HCT116 (cell line): ENCODE results near the gene PTPRF. TPM values are rescaled to one million over a fixed set of nuclear protein-coding genes. Genes with fewer than 3 reads are reported as not detected.

ENCODE experiments used
- ATAC-seq: fragments of 200-7000 bp; cut with Tn5 transposase; 2 replicates; pipeline ENCODE4 v1.9.1; 2020; ENCODE audit warnings: mild to moderate bottlenecking, moderate library complexity
- BruUV-seq: library from RNA; stranded (reverse); fragments of 400-500 nt; replicated peaks from 2 replicates; lab custom pipeline; 2021; lab: Mats Ljungman, UMichigan
- CTCF ChIA-PET: fragments of 300-600 bp; sonication (Branson Sonifier 250); formaldehyde crosslinking; loops from one replicate; lab custom pipeline; 2021; ENCODE audit warnings: antibody characterized with exemption; lab: Charles Lee
- POLR2A ChIA-PET: fragments of 300-600, 350-600 bp; sonication (Branson Sonifier 250); formaldehyde crosslinking; loops from one replicate; lab custom pipeline; 2021; ENCODE audit warnings: antibody characterized with exemption; lab: Charles Lee
- RAD21 ChIA-PET, 2 experiments: fragments of 300-600 bp; sonication (Branson Sonifier 250); formaldehyde crosslinking; loops; one replicate each; lab custom pipeline; 2023; ENCODE audit warnings: low total read pairs in 2 of 2; ENCODE audit not compliant: uncharacterized antibody in 2 of 2, unreplicated experiment in 2 of 2, low non-redundant PET in 1 of 2; lab: Charles Lee
- DNase-seq: peaks from one replicate; pipeline ENCODE4 v3.0.0-alpha.2; 2010; ENCODE audit warnings: low read depth, low spot score
- H2AFZ ChIP-seq: fragments of 200-600 bp; shearing (Covaris generic), sonication (generic); 2 replicates; pipeline ENCODE4 v1.6.1; 2017; ENCODE audit warnings: low read depth, mixed run types, mixed read lengths, antibody characterized with exemption, low read length; ENCODE audit not compliant: poor library complexity, severe bottlenecking
- H3K27ac ChIP-seq: 2 replicates; pipeline ENCODE4 v1.5.1; 2012; ENCODE audit warnings: low read depth, low read length
- H3K27me3 ChIP-seq: fragments of 200-600 bp; sonication (generic); 2 replicates; pipeline ENCODE4 v1.6.1; 2016; ENCODE audit warnings: mixed run types, low read length, mixed read lengths; ENCODE audit not compliant: insufficient read depth
- H3K36me3 ChIP-seq, 2 experiments: fragments of 200-500 bp in 1 of 2; fragments of 200-600 bp in 1 of 2; sonication (Bioruptor generic) in 1 of 2; sonication (generic) in 1 of 2; 2 replicates each; pipeline versions ENCODE4 v1.5.1 to v1.6.1; 2014 to 2016; ENCODE audit warnings: low read length in 2 of 2, inconsistent platforms in 1 of 2, mixed read lengths in 1 of 2, mixed run types in 1 of 2; ENCODE audit not compliant: insufficient read depth in 2 of 2, control insufficient read depth in 1 of 2
- H3K4me1 ChIP-seq, 2 experiments: fragments of 200-600 bp in 1 of 2; sonication (generic) in 1 of 2; 2 replicates each; pipeline versions ENCODE4 v1.5.1 to v1.6.1; 2012 to 2017; ENCODE audit warnings: low read length in 2 of 2, inconsistent platforms in 1 of 2, mild to moderate bottlenecking in 1 of 2, mixed read lengths in 1 of 2, mixed run types in 1 of 2, moderate library complexity in 1 of 2; ENCODE audit not compliant: insufficient read depth in 2 of 2, control insufficient read depth in 1 of 2
- H3K4me2 ChIP-seq: fragments of 200-600 bp; sonication (generic); 2 replicates; pipeline ENCODE4 v1.6.1; 2017; ENCODE audit warnings: mixed run types, low read length, mixed read lengths
- H3K4me3 ChIP-seq, 2 experiments: fragments of 200-600 bp in 1 of 2; sonication (generic) in 1 of 2; replicated peaks in 1 of 2; 2 replicates each; pipeline ENCODE4 v1.5.1; 2011 to 2016; ENCODE audit warnings: low read length in 2 of 2, control low read depth in 1 of 2, low read depth in 1 of 2, mild to moderate bottlenecking in 1 of 2, mixed read lengths in 1 of 2, mixed run types in 1 of 2
- H3K79me2 ChIP-seq: fragments of 200-600 bp; sonication (generic); 2 replicates; pipeline ENCODE4 v1.6.1; 2017; ENCODE audit warnings: mild to moderate bottlenecking, mixed run types, low read length, moderate library complexity, mixed read lengths; ENCODE audit not compliant: insufficient read depth
- H3K9ac ChIP-seq: fragments of 200-600 bp; sonication (generic); 2 replicates; pipeline ENCODE4 v1.6.1; 2016; ENCODE audit warnings: low read length, mixed read lengths
- H3K9me2 ChIP-seq: fragments of 200-600 bp; sonication (generic), shearing (Covaris generic); 2 replicates; pipeline ENCODE4 v1.6.1; 2017; ENCODE audit warnings: mixed run types, mild to moderate bottlenecking, moderate library complexity; ENCODE audit not compliant: insufficient read depth
- H3K9me3 ChIP-seq, 2 experiments: fragments of 200-500 bp in 1 of 2; fragments of 200-600 bp in 1 of 2; sonication (Bioruptor generic) in 1 of 2; sonication (generic) in 1 of 2; 2 replicates each; pipeline ENCODE4 v1.6.1; 2014 to 2017; ENCODE audit warnings: low read length in 2 of 2, mixed read lengths in 2 of 2, inconsistent platforms in 1 of 2, low read depth in 1 of 2, mild to moderate bottlenecking in 1 of 2, mixed run types in 1 of 2, moderate library complexity in 1 of 2; ENCODE audit not compliant: control insufficient read depth in 1 of 2, insufficient read depth in 1 of 2
- H4K20me1 ChIP-seq: fragments of 200-600 bp; sonication (generic), shearing (Covaris generic); 2 replicates; pipeline ENCODE4 v1.6.1; 2017; ENCODE audit warnings: mixed run types, mild to moderate bottlenecking, moderate library complexity; ENCODE audit not compliant: insufficient read depth
- CBX3 ChIP-seq: IDR thresholded peaks from 2 replicates; pipeline ENCODE4 v1.6.1; 2012; ENCODE audit warnings: low read depth
- CEBPB ChIP-seq: IDR thresholded peaks from 2 replicates; pipeline ENCODE4 v1.6.1; 2012; ENCODE audit warnings: low read depth
- EGR1 ChIP-seq: IDR thresholded peaks from 2 replicates; pipeline ENCODE4 v1.6.1; 2012; ENCODE audit warnings: low read depth
- ELF1 ChIP-seq: IDR thresholded peaks from 2 replicates; pipeline ENCODE4 v1.6.1; 2012; ENCODE audit warnings: low read depth, borderline replicate concordance
- EZH2 ChIP-seq: fragments of 200-600 bp; sonication (generic); IDR thresholded peaks from 2 replicates; pipeline ENCODE4 v1.6.1; 2017; ENCODE audit warnings: antibody characterized with exemption, mixed run types
- JUND ChIP-seq: IDR thresholded peaks from 2 replicates; pipeline ENCODE4 v1.6.1; 2012
- POLR2AphosphoS5 ChIP-seq: IDR thresholded peaks from 2 replicates; pipeline ENCODE4 v1.6.1; 2011; ENCODE audit warnings: mild to moderate bottlenecking, low read depth, low read length, moderate library complexity
- SIN3A ChIP-seq: IDR thresholded peaks from 2 replicates; pipeline ENCODE4 v1.6.1; 2012; ENCODE audit warnings: low read depth
- TCF7L2 ChIP-seq: IDR thresholded peaks from 2 replicates; pipeline ENCODE4 v1.7.0; 2011; ENCODE audit warnings: borderline replicate concordance, inconsistent platforms; ENCODE audit not compliant: insufficient read depth, insufficient read length; ENCODE audit errors: extremely low read depth
- YY1 ChIP-seq: IDR thresholded peaks from 2 replicates; pipeline ENCODE4 v1.6.1; 2011; ENCODE audit warnings: low read length, low read depth, moderate library complexity, mild to moderate bottlenecking; ENCODE audit not compliant: insufficient replicate concordance; ENCODE audit errors: extremely low read depth
- ZFX ChIP-seq: fragments of 450-650 bp; IDR thresholded peaks from 2 replicates; pipeline ENCODE4 v1.6.1; 2017
- ZNF274 ChIP-seq: fragments of 200-500 bp; sonication (Bioruptor generic); IDR thresholded peaks from 2 replicates; pipeline ENCODE4 v1.6.1; 2014; ENCODE audit warnings: mild to moderate bottlenecking, low read depth, low read length, inconsistent platforms
- intact Hi-C: fragments of 100-400 bp; cut with micrococcal nuclease; formaldehyde crosslinking; loops from 2 replicates; pipeline ENCODE4 v1.10.0; 2022
- total RNA-seq: library from RNA; stranded (reverse); gene quantifications from one replicate; pipeline ENCODE4 v1.2.1, GENCODE V29; 2021; ENCODE audit not compliant: unreplicated experiment
- TF ChIP-seq, protein P1 (sequence below): IDR thresholded peaks from 2 replicates; pipeline ENCODE4 v1.6.1; 2012
- TF ChIP-seq, protein P2 (sequence below): IDR thresholded peaks from 2 replicates; pipeline ENCODE4 v1.6.1; 2011; ENCODE audit warnings: mild to moderate bottlenecking, low read length, moderate library complexity; ENCODE audit not compliant: insufficient replicate concordance; ENCODE audit errors: extremely low read depth
- TF ChIP-seq, protein P3 (sequence below): IDR thresholded peaks from 2 replicates; pipeline ENCODE4 v1.6.1; 2012
- TF ChIP-seq, protein P4 (sequence below): IDR thresholded peaks from 2 replicates; pipeline ENCODE4 v1.6.1; 2012; ENCODE audit warnings: low read depth

The PTPRF gene
- total RNA-seq, 1 experiment from 2014 or later, result 224 TPM

GRCh38 chr1:43597721-43598120 lies 67.0 kb downstream of the PTPRF start:
- Histone ChIP-seq H2AFZ (no peak overlapping the region), H3K27ac (no peak overlapping the region), H3K27me3 (no peaks in the 10 kb centered on the region), H3K36me3 (peaks cover 17 to 25% of the 10 kb centered on the region in 2 experiments; a peak in 3 of 4 replicates), H3K79me2 (no peaks in the 10 kb centered on the region), H3K4me3 (no peak overlapping the region)
- DNase-seq, result no peak
- CTCF ChIA-PET, result no interaction called here
- BruUV-seq, result no TSS peak
- TF ChIP-seq CBX3 (no peak), EGR1 (no peak), YY1 (no peak), CEBPB (no peak)
- TF ChIP-seq, protein P1, sequence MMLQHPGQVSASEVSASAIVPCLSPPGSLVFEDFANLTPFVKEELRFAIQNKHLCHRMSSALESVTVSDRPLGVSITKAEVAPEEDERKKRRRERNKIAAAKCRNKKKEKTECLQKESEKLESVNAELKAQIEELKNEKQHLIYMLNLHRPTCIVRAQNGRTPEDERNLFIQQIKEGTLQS, result no peak
- TF ChIP-seq, protein P2, sequence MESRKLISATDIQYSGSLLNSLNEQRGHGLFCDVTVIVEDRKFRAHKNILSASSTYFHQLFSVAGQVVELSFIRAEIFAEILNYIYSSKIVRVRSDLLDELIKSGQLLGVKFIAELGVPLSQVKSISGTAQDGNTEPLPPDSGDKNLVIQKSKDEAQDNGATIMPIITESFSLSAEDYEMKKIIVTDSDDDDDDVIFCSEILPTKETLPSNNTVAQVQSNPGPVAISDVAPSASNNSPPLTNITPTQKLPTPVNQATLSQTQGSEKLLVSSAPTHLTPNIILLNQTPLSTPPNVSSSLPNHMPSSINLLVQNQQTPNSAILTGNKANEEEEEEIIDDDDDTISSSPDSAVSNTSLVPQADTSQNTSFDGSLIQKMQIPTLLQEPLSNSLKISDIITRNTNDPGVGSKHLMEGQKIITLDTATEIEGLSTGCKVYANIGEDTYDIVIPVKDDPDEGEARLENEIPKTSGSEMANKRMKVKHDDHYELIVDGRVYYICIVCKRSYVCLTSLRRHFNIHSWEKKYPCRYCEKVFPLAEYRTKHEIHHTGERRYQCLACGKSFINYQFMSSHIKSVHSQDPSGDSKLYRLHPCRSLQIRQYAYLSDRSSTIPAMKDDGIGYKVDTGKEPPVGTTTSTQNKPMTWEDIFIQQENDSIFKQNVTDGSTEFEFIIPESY, result no peak
- TF ChIP-seq, all 23 proteins: peak for 0
- Histone ChIP-seq H3K4me2 (no peak overlapping the region), H4K20me1 (no peaks in the 10 kb centered on the region), H3K4me1 (no peaks in the 10 kb centered on the region), H3K9ac (no peak overlapping the region), H3K9me3 (no peaks in the 10 kb centered on the region), H3K9me2 (no peaks in the 10 kb centered on the region)
- POLR2A ChIA-PET, result no interaction called here
- no peak for ATAC-seq
- intact Hi-C loops, result no loop called here
- RAD21 ChIA-PET, result no interaction called here

GRCh38 chr1:43598622-43599021 lies 67.9 kb downstream of the PTPRF start:
- ChIA-PET POLR2A (no interaction called here), RAD21 (no interaction called here), CTCF (no interaction called here)
- intact Hi-C loops, result no loop called here
- no peak overlapping the region for H2AFZ ChIP-seq
- H3K36me3 ChIP-seq, result peaks cover 13 to 19% of the 10 kb centered on the region in 2 experiments; a peak in 3 of 4 replicates
- no TSS peak for BruUV-seq
- H3K4me2 ChIP-seq, result no peak overlapping the region
- no peaks in the 10 kb centered on the region for H3K9me3 ChIP-seq
- ATAC-seq, result no peak
- H3K9me2 ChIP-seq, result no peaks in the 10 kb centered on the region
- H3K9ac ChIP-seq, result no peak overlapping the region
- no peaks in the 10 kb centered on the region for H3K4me1 ChIP-seq
- H3K27me3 ChIP-seq, result no peaks in the 10 kb centered on the region
- H4K20me1 ChIP-seq, result no peaks in the 10 kb centered on the region
- no peak overlapping the region for H3K27ac ChIP-seq
- no peak overlapping the region for H3K4me3 ChIP-seq
- no peaks in the 10 kb centered on the region for H3K79me2 ChIP-seq
- no peak for DNase-seq
- no peak for TF ChIP-seq JUND
- TF ChIP-seq, protein P1, result no peak
- TF ChIP-seq TCF7L2, result no peak
- TF ChIP-seq, protein P3, sequence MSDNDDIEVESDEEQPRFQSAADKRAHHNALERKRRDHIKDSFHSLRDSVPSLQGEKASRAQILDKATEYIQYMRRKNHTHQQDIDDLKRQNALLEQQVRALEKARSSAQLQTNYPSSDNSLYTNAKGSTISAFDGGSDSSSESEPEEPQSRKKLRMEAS, result no peak
- TF ChIP-seq EZH2, result no peak
- TF ChIP-seq POLR2AphosphoS5, result no peak
- TF ChIP-seq SIN3A, result no peak
- TF ChIP-seq ZFX, result no peak
- TF ChIP-seq, protein P4, sequence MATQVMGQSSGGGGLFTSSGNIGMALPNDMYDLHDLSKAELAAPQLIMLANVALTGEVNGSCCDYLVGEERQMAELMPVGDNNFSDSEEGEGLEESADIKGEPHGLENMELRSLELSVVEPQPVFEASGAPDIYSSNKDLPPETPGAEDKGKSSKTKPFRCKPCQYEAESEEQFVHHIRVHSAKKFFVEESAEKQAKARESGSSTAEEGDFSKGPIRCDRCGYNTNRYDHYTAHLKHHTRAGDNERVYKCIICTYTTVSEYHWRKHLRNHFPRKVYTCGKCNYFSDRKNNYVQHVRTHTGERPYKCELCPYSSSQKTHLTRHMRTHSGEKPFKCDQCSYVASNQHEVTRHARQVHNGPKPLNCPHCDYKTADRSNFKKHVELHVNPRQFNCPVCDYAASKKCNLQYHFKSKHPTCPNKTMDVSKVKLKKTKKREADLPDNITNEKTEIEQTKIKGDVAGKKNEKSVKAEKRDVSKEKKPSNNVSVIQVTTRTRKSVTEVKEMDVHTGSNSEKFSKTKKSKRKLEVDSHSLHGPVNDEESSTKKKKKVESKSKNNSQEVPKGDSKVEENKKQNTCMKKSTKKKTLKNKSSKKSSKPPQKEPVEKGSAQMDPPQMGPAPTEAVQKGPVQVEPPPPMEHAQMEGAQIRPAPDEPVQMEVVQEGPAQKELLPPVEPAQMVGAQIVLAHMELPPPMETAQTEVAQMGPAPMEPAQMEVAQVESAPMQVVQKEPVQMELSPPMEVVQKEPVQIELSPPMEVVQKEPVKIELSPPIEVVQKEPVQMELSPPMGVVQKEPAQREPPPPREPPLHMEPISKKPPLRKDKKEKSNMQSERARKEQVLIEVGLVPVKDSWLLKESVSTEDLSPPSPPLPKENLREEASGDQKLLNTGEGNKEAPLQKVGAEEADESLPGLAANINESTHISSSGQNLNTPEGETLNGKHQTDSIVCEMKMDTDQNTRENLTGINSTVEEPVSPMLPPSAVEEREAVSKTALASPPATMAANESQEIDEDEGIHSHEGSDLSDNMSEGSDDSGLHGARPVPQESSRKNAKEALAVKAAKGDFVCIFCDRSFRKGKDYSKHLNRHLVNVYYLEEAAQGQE, result no peak
- no peak for TF ChIP-seq ELF1
- TF ChIP-seq ZNF274, result no peak
